Sigmoid colon (tissue), 7 donors: ENCODE measurements around the gene NCOA7. TPM values are rescaled to one million over a fixed set of nuclear protein-coding genes. Genes with fewer than 3 reads are reported as not detected.

Experiments used
- DNase-seq: peaks from one replicate; pipeline ENCODE4 v3.0.0-alpha.2; 2019
- H3K27ac ChIP-seq, 4 donors: fragments of 200-600 bp; sonication (generic); one replicate each; pipeline ENCODE4 v1.5.1; 2016 to 2019; ENCODE audit warnings: mild to moderate bottlenecking in 1 of 4
- H3K27me3 ChIP-seq, 3 donors: fragments of 200-600 bp; sonication (generic); one replicate each; pipeline ENCODE4 v1.5.1; 2019; ENCODE audit warnings: mild to moderate bottlenecking in 1 of 3
- H3K36me3 ChIP-seq, 4 donors: fragments of 200-600 bp; sonication (generic); one replicate each; pipeline ENCODE4 v1.5.1; 2016 to 2019
- H3K4me1 ChIP-seq, 4 donors: fragments of 200-600 bp; sonication (generic); one replicate each; pipeline ENCODE4 v1.5.1; 2017 to 2019
- H3K4me3 ChIP-seq, 4 donors: fragments of 200-600 bp; sonication (generic); one replicate each; pipeline ENCODE4 v1.5.1; 2017 to 2019; ENCODE audit warnings: mild to moderate bottlenecking in 2 of 4, moderate library complexity in 1 of 4
- H3K9me3 ChIP-seq, 4 donors: fragments of 200-600 bp in 3 of 4; sonication (generic) in 3 of 4; one replicate each; pipeline versions ENCODE4 v1.5.1 to v1.6.1; 2013 to 2019
- EP300 ChIP-seq, 4 donors: sonication (generic); formaldehyde crosslinking; IDR thresholded peaks; one replicate each; pipeline ENCODE4 v1.6.1; 2017; ENCODE audit warnings: antibody characterized with exemption in 4 of 4
- POLR2A ChIP-seq, 2 donors: fragments of 450-650 bp; IDR thresholded peaks; one replicate each; pipeline ENCODE4 v1.6.1; 2016; ENCODE audit warnings: antibody characterized with exemption in 2 of 2, mild to moderate bottlenecking in 2 of 2, moderate library complexity in 2 of 2
- POLR2AphosphoS5 ChIP-seq, 4 donors: sonication (generic); formaldehyde crosslinking; IDR thresholded peaks; one replicate each; pipeline ENCODE4 v1.6.1; 2017; ENCODE audit warnings: antibody characterized with exemption in 4 of 4
- WGBS, 2 donors: extraction: QIAGEN DNeasy Blood & Tissue Kit; methylation state at CpG; one replicate each; pipeline ENCODE4 v1.1.7; 2013; 5-methylcytosine and 5-hydroxymethylcytosine counted together
- intact Hi-C: fragments of 100-400 bp; cut with DNase I; formaldehyde crosslinking; loops from one replicate; pipeline ENCODE4 v1.15.1; 2023
- polyA plus RNA-seq, 3 donors: library from polyadenylated mRNA; stranded (reverse); fragments of 200-250 nt; gene quantifications; one replicate each; pipeline ENCODE4 v1.2.3, GENCODE V29; 2013
- total RNA-seq, 4 donors: library from RNA; depleted of rRNA; stranded (reverse); fragments of >200 nt; gene quantifications; one replicate each; pipeline ENCODE4 v1.1.0, GENCODE V29; 2016
- TF ChIP-seq, protein P1 (sequence below), 4 experiments: fragments of 450-650 bp in 3 of 4; fragments of 200-600 bp in 1 of 4; IDR thresholded peaks; one replicate each; pipeline ENCODE4 v1.5.1; 2016 to 2019; ENCODE audit warnings: antibody characterized with exemption in 4 of 4, mild to moderate bottlenecking in 3 of 4, moderate library complexity in 2 of 4
- donor health status: healthy with polysubstance abuse.
- donor health status: Bipolar disorder and iron deficiency.
- donor health status: healthy.

The NCOA7 gene
- total and polyA plus RNA-seq, 7 donors, result 15.6 to 48.3 (median 27.5) TPM

DNA sequence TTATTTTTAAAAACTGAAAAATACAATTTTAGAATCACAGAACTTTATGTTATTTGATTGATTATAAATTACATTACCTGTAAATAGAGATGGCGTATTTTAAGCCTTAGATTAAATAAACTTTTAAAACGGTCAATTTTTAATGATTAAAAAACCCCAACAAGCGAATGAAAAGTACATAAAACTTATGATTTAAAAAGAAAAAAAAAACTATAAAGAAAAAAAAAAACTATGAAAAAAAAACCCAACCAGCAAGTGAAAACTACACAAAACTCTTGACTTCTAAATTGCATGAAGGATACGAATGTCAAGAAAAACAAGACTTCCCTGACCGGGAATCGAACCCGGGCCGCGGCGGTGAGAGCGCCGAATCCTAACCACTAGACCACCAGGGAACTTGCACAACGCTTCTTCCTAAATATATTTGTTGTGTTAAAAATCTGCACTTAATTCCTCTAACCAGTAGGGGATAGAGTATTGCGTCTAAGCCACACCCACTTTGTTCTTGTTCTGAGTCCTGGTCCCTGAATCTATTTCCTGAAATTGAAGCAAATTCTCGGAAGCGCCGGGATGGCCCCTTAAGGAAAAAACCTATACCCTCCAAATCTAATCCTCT, 10.7 kb upstream of the NCOA7 start:
- peaks cover 0 to 11% (median 5%) of the 10 kb centered on the region in 4 donors for H3K4me1 ChIP-seq
- no peaks in the 10 kb centered on the region for H3K9me3 ChIP-seq
- TF ChIP-seq, protein P1, sequence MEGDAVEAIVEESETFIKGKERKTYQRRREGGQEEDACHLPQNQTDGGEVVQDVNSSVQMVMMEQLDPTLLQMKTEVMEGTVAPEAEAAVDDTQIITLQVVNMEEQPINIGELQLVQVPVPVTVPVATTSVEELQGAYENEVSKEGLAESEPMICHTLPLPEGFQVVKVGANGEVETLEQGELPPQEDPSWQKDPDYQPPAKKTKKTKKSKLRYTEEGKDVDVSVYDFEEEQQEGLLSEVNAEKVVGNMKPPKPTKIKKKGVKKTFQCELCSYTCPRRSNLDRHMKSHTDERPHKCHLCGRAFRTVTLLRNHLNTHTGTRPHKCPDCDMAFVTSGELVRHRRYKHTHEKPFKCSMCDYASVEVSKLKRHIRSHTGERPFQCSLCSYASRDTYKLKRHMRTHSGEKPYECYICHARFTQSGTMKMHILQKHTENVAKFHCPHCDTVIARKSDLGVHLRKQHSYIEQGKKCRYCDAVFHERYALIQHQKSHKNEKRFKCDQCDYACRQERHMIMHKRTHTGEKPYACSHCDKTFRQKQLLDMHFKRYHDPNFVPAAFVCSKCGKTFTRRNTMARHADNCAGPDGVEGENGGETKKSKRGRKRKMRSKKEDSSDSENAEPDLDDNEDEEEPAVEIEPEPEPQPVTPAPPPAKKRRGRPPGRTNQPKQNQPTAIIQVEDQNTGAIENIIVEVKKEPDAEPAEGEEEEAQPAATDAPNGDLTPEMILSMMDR (IDR thresholded peaks at IDR 0.05), result peak; percentile 37 to 51 (median 42)
- peak in 2 of 4 donors; percentile 28 to 63 for TF ChIP-seq POLR2AphosphoS5 (IDR thresholded peaks at IDR 0.05)
- no peak for TF ChIP-seq POLR2A (IDR thresholded peaks at IDR 0.05)
- no peak for TF ChIP-seq EP300 (IDR thresholded peaks at IDR 0.05)
- intact Hi-C loops, result loop anchor here (2.0 to 10.0 kb wide), 4 partner anchors 31 to 815 kb away; partner anchors contain the start of genes HEY2, RNF217, TPD52L1 and TRMT11
- peak overlapping the region; percentile 82 to 94 (median 88) for H3K27ac ChIP-seq
- 8 to 12% methylated on average over 17 of the region's 17 CpGs for WGBS, 2 donors
- peak overlapping the region; percentile 38 to 65 (median 56) for H3K4me3 ChIP-seq
- H3K36me3 ChIP-seq, result no peaks in the 10 kb centered on the region
- no peaks in the 10 kb centered on the region for H3K27me3 ChIP-seq
- peak; percentile 90 for DNase-seq

DNA sequence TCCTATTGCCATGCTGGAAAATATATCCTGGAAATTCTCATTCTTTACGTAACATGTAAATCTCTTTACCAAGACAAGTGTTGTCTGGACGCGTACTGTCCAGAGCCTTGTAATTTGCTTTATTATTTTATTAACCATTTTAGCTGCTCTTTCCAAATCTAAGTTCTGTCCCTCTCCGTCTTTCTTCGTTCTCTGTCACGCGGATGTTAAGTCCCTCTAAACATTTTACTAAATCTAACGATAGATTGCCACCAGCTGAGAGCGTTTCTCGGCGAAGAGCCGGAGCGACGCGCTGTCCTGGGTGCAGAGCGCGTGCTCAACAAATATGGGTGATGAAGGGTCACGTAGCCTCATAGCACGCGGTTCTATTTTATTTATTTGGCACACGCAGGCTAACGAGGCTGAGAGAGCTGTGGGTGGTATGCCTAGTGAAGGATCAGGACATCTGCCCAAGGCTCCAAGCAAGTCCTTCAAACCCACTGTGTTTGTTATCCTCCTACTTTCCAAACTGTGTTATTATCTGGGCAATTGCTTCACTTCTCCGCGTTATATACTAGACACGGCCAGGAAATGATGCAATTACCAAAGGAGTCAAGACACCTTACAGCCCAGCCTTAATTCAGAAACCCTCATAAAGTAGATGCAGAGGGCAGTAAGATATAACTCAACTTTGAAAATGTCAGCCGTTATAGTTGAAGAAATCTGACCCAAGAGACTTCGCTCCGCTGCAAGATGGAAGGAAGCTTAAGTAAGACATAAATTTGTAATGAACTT, 10.0 kb upstream of the NCOA7 start:
- H3K27me3 ChIP-seq, result no peaks in the 10 kb centered on the region
- no peaks in the 10 kb centered on the region for H3K9me3 ChIP-seq
- WGBS, 2 donors, result 0% methylated on average over 28 of the region's 28 CpGs
- peak; percentile 74 for DNase-seq
- peaks cover 0 to 11% (median 5%) of the 10 kb centered on the region in 4 donors for H3K4me1 ChIP-seq
- H3K27ac ChIP-seq, result peak overlapping the region; percentile 82 to 94 (median 88)
- H3K4me3 ChIP-seq, result peak overlapping the region; percentile 38 to 65 (median 56)
- TF ChIP-seq EP300 (IDR thresholded peaks at IDR 0.05) (peak in 1 of 4 donors; percentile 1), POLR2A (IDR thresholded peaks at IDR 0.05) (peak in 1 of 2 donors; percentile 13), POLR2AphosphoS5 (IDR thresholded peaks at IDR 0.05) (peak in 3 of 4 donors; percentile 67 to 78 (median 71))
- TF ChIP-seq, protein P1 (IDR thresholded peaks at IDR 0.05), result no peak
- intact Hi-C loops, result loop anchor here (2.0 to 10.0 kb wide), 4 partner anchors 32 to 816 kb away; partner anchors contain the start of genes HEY2, RNF217, TPD52L1 and TRMT11
- H3K36me3 ChIP-seq, result no peaks in the 10 kb centered on the region

DNA sequence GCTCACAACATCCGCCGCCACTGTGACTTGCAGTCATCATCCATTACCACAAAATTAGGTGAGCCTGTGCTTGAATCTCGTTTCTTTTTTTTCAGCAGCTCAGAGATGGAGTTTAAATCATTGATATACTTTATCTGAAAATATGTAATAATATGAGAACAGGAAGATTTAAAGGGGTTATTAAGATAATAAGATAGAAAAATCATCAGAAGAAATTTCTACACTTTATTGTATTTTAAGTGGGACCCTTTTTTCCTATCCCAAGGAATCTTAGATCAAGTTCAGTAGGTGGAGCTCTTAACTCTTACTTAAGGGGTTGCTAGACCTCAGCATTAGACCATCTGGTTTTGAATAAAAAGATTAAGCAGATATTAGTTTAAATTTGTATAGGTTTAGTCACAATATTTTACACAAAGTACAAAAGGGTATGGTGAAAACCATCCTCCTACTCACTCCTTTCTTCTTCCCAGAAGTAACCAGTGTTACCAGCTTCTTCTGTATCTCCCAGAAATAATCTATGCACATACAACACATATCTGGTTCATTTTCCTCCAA, 9.4 kb upstream of the NCOA7 start:
- no peaks in the 10 kb centered on the region for H3K27me3 ChIP-seq
- WGBS, 2 donors, result 1% methylated on average over 3 of the region's 3 CpGs
- H3K4me1 ChIP-seq, result peaks cover 0 to 11% (median 5%) of the 10 kb centered on the region in 4 donors
- peak overlapping the region; percentile 38 to 65 (median 56) for H3K4me3 ChIP-seq
- DNase-seq, result peak; percentile 78
- H3K9me3 ChIP-seq, result no peaks in the 10 kb centered on the region
- TF ChIP-seq EP300 (IDR thresholded peaks at IDR 0.05) (no peak), POLR2A (IDR thresholded peaks at IDR 0.05) (no peak), POLR2AphosphoS5 (IDR thresholded peaks at IDR 0.05) (no peak)
- H3K27ac ChIP-seq, result peak overlapping the region; percentile 82 to 94 (median 88)
- H3K36me3 ChIP-seq, result no peaks in the 10 kb centered on the region
- intact Hi-C loops, result loop anchor here (2.0 to 10.0 kb wide), 4 partner anchors 33 to 817 kb away; partner anchors contain the start of genes HEY2, RNF217, TPD52L1 and TRMT11

DNA sequence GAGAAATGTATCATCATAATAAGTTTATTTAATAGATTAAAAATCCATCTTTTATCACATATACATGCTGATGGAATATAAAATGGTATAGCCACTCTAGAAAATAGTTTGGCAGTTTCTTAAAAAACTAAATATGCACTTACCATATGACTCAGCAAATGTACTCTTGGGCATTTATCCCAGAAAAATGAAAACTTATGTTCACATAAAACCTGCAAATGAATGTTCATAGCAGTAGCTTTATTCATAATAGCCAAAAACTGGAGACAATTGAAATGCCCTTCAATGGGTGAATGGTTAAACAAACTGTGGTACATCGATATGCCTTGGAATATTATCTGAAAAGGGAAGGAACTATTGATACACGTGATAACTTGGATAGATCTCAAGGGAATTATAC, 6.4 kb upstream of the NCOA7 start:
- no peak for DNase-seq
- intact Hi-C loops, result loop anchor here (5.0 to 10.0 kb wide), 3 partner anchors 200 to 820 kb away; partner anchors contain the start of genes RNF217, TPD52L1 and TRMT11
- Histone ChIP-seq H3K27me3 (no peaks in the 10 kb centered on the region), H3K27ac (no peak overlapping the region), H3K4me1 (peaks cover 0 to 16% (median 10%) of the 10 kb centered on the region in 4 donors), H3K4me3 (no peak overlapping the region), H3K9me3 (no peaks in the 10 kb centered on the region), H3K36me3 (no peaks in the 10 kb centered on the region)
- no peak for TF ChIP-seq POLR2AphosphoS5 (IDR thresholded peaks at IDR 0.05)
- TF ChIP-seq, protein P1 (IDR thresholded peaks at IDR 0.05), result no peak
- TF ChIP-seq POLR2A (IDR thresholded peaks at IDR 0.05), result no peak
- no peak for TF ChIP-seq EP300 (IDR thresholded peaks at IDR 0.05)
- WGBS, 2 donors, result 82 to 87% methylated on average over 2 of the region's 2 CpGs
